Gastroesophageal sphincter (tissue), 4 donors: ENCODE data around the gene SYNRG. TPM values are rescaled to one million over a fixed set of nuclear protein-coding genes. Genes with fewer than 3 reads are reported as not detected.

ENCODE experiments used
- ATAC-seq: fragments of 150-250 bp; one replicate; pipeline ENCODE4 v1.9.1; 2016; ENCODE audit warnings: mild to moderate bottlenecking, moderate library complexity
- H3K27ac ChIP-seq, 4 donors: fragments of 200-600 bp; sonication (generic) in 3 of 4; 1 replicate in 3 of 4; 2 replicates in 1 of 4; pipeline ENCODE4 v1.5.1; 2016 to 2019
- H3K27me3 ChIP-seq: fragments of 200-600 bp; sonication (generic); one replicate; pipeline ENCODE4 v1.5.1; 2019
- H3K36me3 ChIP-seq, 2 donors: fragments of 200-600 bp; sonication (generic); one replicate each; pipeline ENCODE4 v1.5.1; 2019; ENCODE audit warnings: control low read depth in 1 of 2
- H3K4me1 ChIP-seq, 3 donors: fragments of 200-600 bp; sonication (generic); 1 replicate in 2 of 3; 2 replicates in 1 of 3; pipeline ENCODE4 v1.5.1; 2016 to 2019; ENCODE audit warnings: control low read depth in 2 of 3
- H3K4me3 ChIP-seq, 2 donors: fragments of 200-600 bp; sonication (generic); one replicate each; pipeline ENCODE4 v1.5.1; 2019; ENCODE audit warnings: mild to moderate bottlenecking in 1 of 2, moderate library complexity in 1 of 2
- H3K9me3 ChIP-seq, 3 donors: fragments of 200-600 bp; sonication (generic); one replicate each; pipeline ENCODE4 v1.5.1; 2017 to 2019; ENCODE audit warnings: control low read depth in 2 of 3
- CTCF ChIP-seq, 4 experiments: fragments of 200-600 bp in 2 of 4; fragments of 450-650 bp in 2 of 4; sonication (generic) in 1 of 4; IDR thresholded peaks; one replicate each; pipeline ENCODE4 v1.5.1; 2017 to 2019; ENCODE audit warnings: antibody characterized with exemption in 4 of 4, mild to moderate bottlenecking in 2 of 4, moderate library complexity in 2 of 4
- EP300 ChIP-seq: sonication (generic); formaldehyde crosslinking; IDR thresholded peaks from one replicate; pipeline ENCODE4 v1.6.1; 2017; ENCODE audit warnings: antibody characterized with exemption, mild to moderate bottlenecking
- POLR2A ChIP-seq, 2 donors: fragments of 450-650 bp; IDR thresholded peaks; one replicate each; pipeline ENCODE4 v1.6.1; 2017; ENCODE audit warnings: antibody characterized with exemption in 2 of 2, mild to moderate bottlenecking in 2 of 2, moderate library complexity in 1 of 2
- POLR2AphosphoS5 ChIP-seq: sonication (generic); formaldehyde crosslinking; IDR thresholded peaks from one replicate; pipeline ENCODE4 v1.6.1; 2017; ENCODE audit warnings: antibody characterized with exemption
- WGBS, 2 donors: methylation state at CpG; one replicate each; pipeline ENCODE4 v1.1.5; 2018; ENCODE audit warnings: low coverage in 1 of 2; 5-methylcytosine and 5-hydroxymethylcytosine counted together
- total RNA-seq, 4 donors: library from RNA; depleted of rRNA; stranded (reverse); fragments of >200 nt; gene quantifications; one replicate each; pipeline ENCODE4 v1.1.0, GENCODE V29; 2016

SYNRG gene
- total RNA-seq, 4 donors from 2014 or later = 11.9 to 29.9 (median 16.8) TPM

GRCh38 chr17:37648555-37648954, 39.3 kb upstream of the SYNRG start:
- H3K27ac ChIP-seq = no peak overlapping the region
- 45 to 47% methylated on average over 2 of the region's 2 CpGs for WGBS, 2 donors

GRCh38 chr17:37647856-37648255, 38.6 kb upstream of the SYNRG start:
- peaks cover 50% of the 10 kb centered on the region for H3K27me3 ChIP-seq
- no peak overlapping the region for H3K4me3 ChIP-seq
- ATAC-seq = no peak
- 33 to 67% methylated on average over 1 of the region's 1 CpG for WGBS, 2 donors
- H3K27ac ChIP-seq = no peak overlapping the region
- TF ChIP-seq POLR2A (IDR thresholded peaks at IDR 0.05) (no peak), POLR2AphosphoS5 (no peak), CTCF (IDR thresholded peaks at IDR 0.05) (no peak), EP300 (no peak)
- no peaks in the 10 kb centered on the region for H3K36me3 ChIP-seq
- H3K9me3 ChIP-seq = no peaks in the 10 kb centered on the region
- H3K4me1 ChIP-seq = peaks cover 0 to 6% (median 0%) of the 10 kb centered on the region in 3 donors

More at GRCh38 chr17:37648555-37648954, 39.3 kb upstream of the SYNRG start:
- ATAC-seq = no peak
- no peak overlapping the region for H3K4me3 ChIP-seq
- no peaks in the 10 kb centered on the region for H3K36me3 ChIP-seq
- no peaks in the 10 kb centered on the region for H3K9me3 ChIP-seq
- peaks cover 0 to 5% (median 0%) of the 10 kb centered on the region in 3 donors for H3K4me1 ChIP-seq
- peaks cover 53% of the 10 kb centered on the region for H3K27me3 ChIP-seq
- TF ChIP-seq CTCF (IDR thresholded peaks at IDR 0.05) = no peak
- TF ChIP-seq POLR2A (IDR thresholded peaks at IDR 0.05) = no peak
- TF ChIP-seq EP300 = no peak
- TF ChIP-seq POLR2AphosphoS5 = no peak

DNA sequence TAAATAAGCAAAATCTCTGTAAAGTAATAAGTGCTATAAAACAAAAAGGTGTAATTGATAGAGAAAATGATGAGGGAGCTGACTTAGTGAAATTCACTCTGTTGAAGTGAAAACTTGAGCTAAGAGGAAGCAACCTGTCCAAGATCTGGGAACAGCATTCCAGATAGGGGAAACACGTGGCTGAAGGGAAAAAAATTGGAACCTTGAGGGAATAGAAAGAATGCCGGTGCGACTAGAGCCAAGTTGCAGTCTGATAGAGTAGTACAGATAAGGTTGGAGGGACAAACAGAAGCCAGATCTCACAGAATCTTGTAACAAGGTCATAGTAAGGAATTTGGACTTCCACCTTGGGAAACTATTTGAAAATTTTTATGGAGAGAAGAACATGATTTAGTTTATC, 34.7 kb upstream of the SYNRG start:
- Histone ChIP-seq H3K36me3 (peaks cover 0 to 27% of the 10 kb centered on the region in 2 donors), H3K4me1 (peaks cover 0 to 44% (median 6%) of the 10 kb centered on the region in 3 donors), H3K4me3 (peak overlapping the region in 1 of 2 donors; percentile 77), H3K9me3 (no peaks in the 10 kb centered on the region), H3K27ac (peak overlapping the region in 3 of 4 donors; percentile 91 to 92 (median 91)), H3K27me3 (peaks cover 17% of the 10 kb centered on the region)
- ATAC-seq = no peak
- 8 to 25% methylated on average over 3 of the region's 3 CpGs for WGBS, 2 donors
- TF ChIP-seq EP300 (no peak), POLR2AphosphoS5 (no peak), POLR2A (IDR thresholded peaks at IDR 0.05) (no peak), CTCF (IDR thresholded peaks at IDR 0.05) (no peak)

- H3K4me1 ChIP-seq = peaks cover 0 to 46% (median 6%) of the 10 kb centered on the region in 3 donors
- H3K36me3 ChIP-seq = peaks cover 0 to 27% of the 10 kb centered on the region in 2 donors
- H3K27me3 ChIP-seq = peaks cover 17% of the 10 kb centered on the region
- peak in 1 of 2 donors; percentile 47 for TF ChIP-seq POLR2A (IDR thresholded peaks at IDR 0.05)
- peak; percentile 65 for TF ChIP-seq POLR2AphosphoS5
- TF ChIP-seq EP300 = no peak
- TF ChIP-seq CTCF (IDR thresholded peaks at IDR 0.05) = peak in 1 of 4 experiments; percentile 42
- ATAC-seq = peak; percentile 99
- H3K9me3 ChIP-seq = no peaks in the 10 kb centered on the region
- peak within 1 kb of the TSS; percentile 68 to 92 (median 91) for H3K27ac ChIP-seq
- 0% methylated on average over 24 to 26 of the region's 43 CpGs for WGBS, 2 donors
- H3K4me3 ChIP-seq = peak within 1 kb of the TSS; percentile 62 to 77
Measured at GRCh38 chr17:37643118-37643766, 34.0 kb upstream of the SYNRG start, which contains the start of gene DDX52. TSS of gene DDX52 (minus strand) at chr17:37643446. CDS start at chr17:37643420, 26 bp downstream.

GRCh38 chr17:37642681-37643080, 33.5 kb upstream of the SYNRG start:
- H3K4me1 ChIP-seq = peaks cover 0 to 46% (median 6%) of the 10 kb centered on the region in 3 donors
- no peak for TF ChIP-seq CTCF (IDR thresholded peaks at IDR 0.05)
- TF ChIP-seq EP300 = no peak
- TF ChIP-seq POLR2A (IDR thresholded peaks at IDR 0.05) = no peak
- TF ChIP-seq POLR2AphosphoS5 = no peak
- no peak for ATAC-seq
- H3K4me3 ChIP-seq = peak overlapping the region; percentile 62 to 77
- peaks cover 0 to 32% of the 10 kb centered on the region in 2 donors for H3K36me3 ChIP-seq
- peak overlapping the region; percentile 68 to 92 (median 91) for H3K27ac ChIP-seq
- 0 to 2% methylated on average over 7 of the region's 7 CpGs for WGBS, 2 donors
- peaks cover 17% of the 10 kb centered on the region for H3K27me3 ChIP-seq
- H3K9me3 ChIP-seq = no peaks in the 10 kb centered on the region
